Esophagus muscularis mucosa (tissue), 4 donors: ENCODE data around the gene GRID1. TPM values are rescaled to one million over a fixed set of nuclear protein-coding genes. Genes with fewer than 3 reads are reported as not detected.

Experiments used
- DNase-seq: peaks from one replicate; pipeline ENCODE4 v3.0.0-alpha.2; 2017; ENCODE audit errors: extremely low spot score
- H3K27ac ChIP-seq, 4 donors: fragments of 200-600 bp; sonication (generic); replicated peaks in 1 of 4; 1 replicate in 3 of 4; 2 replicates in 1 of 4; pipeline ENCODE4 v1.5.1; 2016 to 2019; ENCODE audit warnings: mild to moderate bottlenecking in 1 of 4
- H3K27me3 ChIP-seq, 4 donors: fragments of 200-600 bp; sonication (generic); one replicate each; pipeline versions ENCODE4 v1.5.1 to v1.6.0; 2016 to 2019
- H3K36me3 ChIP-seq, 4 donors: fragments of 200-600 bp; sonication (generic); one replicate each; pipeline ENCODE4 v1.5.1; 2016 to 2019
- H3K4me1 ChIP-seq, 4 donors: fragments of 200-600 bp; sonication (generic); one replicate each; pipeline ENCODE4 v1.5.1; 2016 to 2019
- H3K4me3 ChIP-seq, 4 donors: fragments of 200-600 bp; sonication (generic); 1 replicate in 2 of 4; 2 replicates in 2 of 4; pipeline ENCODE4 v1.5.1; 2016 to 2019; ENCODE audit warnings: mild to moderate bottlenecking in 4 of 4, moderate library complexity in 1 of 4
- H3K9me3 ChIP-seq, 4 donors: fragments of 200-600 bp; sonication (generic); 1 replicate in 3 of 4; 2 replicates in 1 of 4; pipeline ENCODE4 v1.5.1; 2016 to 2019
- EP300 ChIP-seq: sonication (generic); formaldehyde crosslinking; IDR thresholded peaks from one replicate; pipeline ENCODE4 v1.6.1; 2017; ENCODE audit warnings: antibody characterized with exemption
- POLR2A ChIP-seq: fragments of 450-650 bp; IDR thresholded peaks from one replicate; pipeline ENCODE4 v1.6.1; 2017; ENCODE audit warnings: antibody characterized with exemption, moderate library complexity, mild to moderate bottlenecking, low read depth
- POLR2AphosphoS5 ChIP-seq, 2 donors: sonication (generic); formaldehyde crosslinking; IDR thresholded peaks; one replicate each; pipeline ENCODE4 v1.6.1; 2017; ENCODE audit warnings: antibody characterized with exemption in 2 of 2
- WGBS: methylation state at CpG from one replicate; pipeline ENCODE4 v1.1.5; 2018; 5-methylcytosine and 5-hydroxymethylcytosine counted together
- intact Hi-C: fragments of 100-400 bp; cut with DNase I; formaldehyde crosslinking; loops from one replicate; pipeline ENCODE4 v1.15.1; 2023
- total RNA-seq, 4 donors: library from RNA; depleted of rRNA; stranded (reverse); fragments of >200 nt; gene quantifications; one replicate each; pipeline versions ENCODE4 v1.1.0 to v1.2.1, GENCODE V29; 2016
- TF ChIP-seq, protein P1 (sequence below), 3 experiments: fragments of 200-600 bp in 2 of 3; fragments of 450-650 bp in 1 of 3; sonication (generic) in 2 of 3; IDR thresholded peaks; one replicate each; pipeline ENCODE4 v1.5.1; 2017 to 2019; ENCODE audit warnings: antibody characterized with exemption in 3 of 3, mild to moderate bottlenecking in 2 of 3, moderate library complexity in 1 of 3

Gene GRID1
- total RNA-seq, 4 donors from 2014 or later: under 0.01 to 1.3 (median 1.1) TPM

DNA sequence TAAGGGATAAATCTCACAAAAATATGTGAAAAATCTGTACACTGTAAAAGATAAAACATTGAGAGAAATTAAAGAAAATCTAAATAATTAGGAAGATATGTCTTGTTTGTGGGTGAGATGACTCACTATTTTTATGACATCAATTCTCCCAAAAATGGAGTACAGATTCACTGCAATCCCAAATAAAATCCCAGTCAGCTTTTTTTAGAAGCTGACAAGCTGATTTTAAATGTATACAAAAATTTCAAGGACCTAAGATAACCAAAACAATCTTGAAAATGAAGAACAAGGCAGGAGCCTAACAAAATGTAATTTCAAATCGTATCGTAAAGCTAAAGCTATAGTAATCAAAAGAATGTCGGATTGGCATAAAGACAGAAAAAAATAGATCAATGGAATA is 458.1 kb downstream of the GRID1 start:
- Histone ChIP-seq H3K27me3 (no peaks in the 10 kb centered on the region), H3K9me3 (no peaks in the 10 kb centered on the region), H3K4me3 (no peak overlapping the region), H3K4me1 (no peaks in the 10 kb centered on the region), H3K27ac (no peak overlapping the region), H3K36me3 (no peaks in the 10 kb centered on the region)
- intact Hi-C loops: no loop called here
- no peak for DNase-seq
- WGBS: 87% methylated on average over 3 of the region's 3 CpGs
- TF ChIP-seq, protein P1, sequence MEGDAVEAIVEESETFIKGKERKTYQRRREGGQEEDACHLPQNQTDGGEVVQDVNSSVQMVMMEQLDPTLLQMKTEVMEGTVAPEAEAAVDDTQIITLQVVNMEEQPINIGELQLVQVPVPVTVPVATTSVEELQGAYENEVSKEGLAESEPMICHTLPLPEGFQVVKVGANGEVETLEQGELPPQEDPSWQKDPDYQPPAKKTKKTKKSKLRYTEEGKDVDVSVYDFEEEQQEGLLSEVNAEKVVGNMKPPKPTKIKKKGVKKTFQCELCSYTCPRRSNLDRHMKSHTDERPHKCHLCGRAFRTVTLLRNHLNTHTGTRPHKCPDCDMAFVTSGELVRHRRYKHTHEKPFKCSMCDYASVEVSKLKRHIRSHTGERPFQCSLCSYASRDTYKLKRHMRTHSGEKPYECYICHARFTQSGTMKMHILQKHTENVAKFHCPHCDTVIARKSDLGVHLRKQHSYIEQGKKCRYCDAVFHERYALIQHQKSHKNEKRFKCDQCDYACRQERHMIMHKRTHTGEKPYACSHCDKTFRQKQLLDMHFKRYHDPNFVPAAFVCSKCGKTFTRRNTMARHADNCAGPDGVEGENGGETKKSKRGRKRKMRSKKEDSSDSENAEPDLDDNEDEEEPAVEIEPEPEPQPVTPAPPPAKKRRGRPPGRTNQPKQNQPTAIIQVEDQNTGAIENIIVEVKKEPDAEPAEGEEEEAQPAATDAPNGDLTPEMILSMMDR (IDR thresholded peaks at IDR 0.05): no peak
- no peak for TF ChIP-seq POLR2AphosphoS5 (IDR thresholded peaks at IDR 0.05)
- no peak for TF ChIP-seq POLR2A
- no peak for TF ChIP-seq EP300

GRCh38 chr10:85902051-85902450 is 464.5 kb downstream of the GRID1 start:
- 74% methylated on average over 5 of the region's 5 CpGs for WGBS
- DNase-seq: no peak
- TF ChIP-seq POLR2A (no peak), POLR2AphosphoS5 (IDR thresholded peaks at IDR 0.05) (no peak), EP300 (no peak)
- TF ChIP-seq, protein P1 (IDR thresholded peaks at IDR 0.05): no peak
- no peak overlapping the region for H3K4me3 ChIP-seq
- no peak overlapping the region for H3K27ac ChIP-seq
- no peaks in the 10 kb centered on the region for H3K4me1 ChIP-seq
- intact Hi-C loops: no loop called here
- no peaks in the 10 kb centered on the region for H3K9me3 ChIP-seq
- H3K27me3 ChIP-seq: no peaks in the 10 kb centered on the region
- H3K36me3 ChIP-seq: no peaks in the 10 kb centered on the region

- WGBS: 83% methylated on average over 4 of the region's 4 CpGs
- Histone ChIP-seq H3K27me3 (no peaks in the 10 kb centered on the region), H3K9me3 (no peaks in the 10 kb centered on the region), H3K4me3 (no peak overlapping the region), H3K27ac (no peak overlapping the region), H3K36me3 (no peaks in the 10 kb centered on the region), H3K4me1 (no peaks in the 10 kb centered on the region)
- DNase-seq: no peak
- TF ChIP-seq POLR2AphosphoS5 (IDR thresholded peaks at IDR 0.05): no peak
- intact Hi-C loops: no loop called here
Measured at GRCh38 chr10:85901599-85901998, 465.0 kb downstream of the GRID1 start.

GRCh38 chr10:85900487-85900886 is 466.1 kb downstream of the GRID1 start:
- H3K36me3 ChIP-seq: no peaks in the 10 kb centered on the region
- H3K9me3 ChIP-seq: no peaks in the 10 kb centered on the region
- no peaks in the 10 kb centered on the region for H3K4me1 ChIP-seq
- H3K27me3 ChIP-seq: no peaks in the 10 kb centered on the region
- 74% methylated on average over 2 of the region's 2 CpGs for WGBS
- intact Hi-C loops: no loop called here
- no peak for DNase-seq
- TF ChIP-seq POLR2AphosphoS5 (IDR thresholded peaks at IDR 0.05) (no peak), EP300 (no peak), POLR2A (no peak)
- TF ChIP-seq, protein P1 (IDR thresholded peaks at IDR 0.05): no peak
- H3K4me3 ChIP-seq: no peak overlapping the region
- no peak overlapping the region for H3K27ac ChIP-seq

GRCh38 chr10:85900061-85900460 is 466.5 kb downstream of the GRID1 start:
- Histone ChIP-seq H3K4me3 (no peak overlapping the region), H3K9me3 (no peaks in the 10 kb centered on the region), H3K27ac (no peak overlapping the region), H3K4me1 (no peaks in the 10 kb centered on the region), H3K27me3 (no peaks in the 10 kb centered on the region), H3K36me3 (no peaks in the 10 kb centered on the region)
- no peak for TF ChIP-seq EP300
- TF ChIP-seq POLR2AphosphoS5 (IDR thresholded peaks at IDR 0.05): no peak
- TF ChIP-seq, protein P1 (IDR thresholded peaks at IDR 0.05): no peak
- TF ChIP-seq POLR2A: no peak
- DNase-seq: no peak
- 99% methylated on average over 6 of the region's 6 CpGs for WGBS
- intact Hi-C loops: no loop called here
